GM21515 (cell line): Measurements from ENCODE around the gene MIPOL1.
"Not testable (repeated sequence)": the region's sequence is repeated elsewhere in the genome, so short reads cannot be mapped to it uniquely, and the experiment has no call there.

Experiments used
- ATAC-seq: cut with Tn5 transposase; IDR thresholded peaks from one replicate; pipeline ENCODE4 v1.9.1; 2021; ENCODE audit not compliant: unreplicated experiment

MIPOL1 gene

GRCh38 chr14:37384870-37385596 is 187.3 kb downstream of the MIPOL1 start:
- no peak for ATAC-seq

GRCh38 chr14:37397157-37397940 is 199.6 kb downstream of the MIPOL1 start:
- ATAC-seq = not testable (repeated sequence)

- ATAC-seq = no peak
Observed at GRCh38 chr14:37397941-37398215, 200.1 kb downstream of the MIPOL1 start.

GRCh38 chr14:37399517-37399916 is 201.8 kb downstream of the MIPOL1 start:
- no peak for ATAC-seq

- ATAC-seq = no peak
Observed at GRCh38 chr14:37401093-37401492, 203.4 kb downstream of the MIPOL1 start.

DNA sequence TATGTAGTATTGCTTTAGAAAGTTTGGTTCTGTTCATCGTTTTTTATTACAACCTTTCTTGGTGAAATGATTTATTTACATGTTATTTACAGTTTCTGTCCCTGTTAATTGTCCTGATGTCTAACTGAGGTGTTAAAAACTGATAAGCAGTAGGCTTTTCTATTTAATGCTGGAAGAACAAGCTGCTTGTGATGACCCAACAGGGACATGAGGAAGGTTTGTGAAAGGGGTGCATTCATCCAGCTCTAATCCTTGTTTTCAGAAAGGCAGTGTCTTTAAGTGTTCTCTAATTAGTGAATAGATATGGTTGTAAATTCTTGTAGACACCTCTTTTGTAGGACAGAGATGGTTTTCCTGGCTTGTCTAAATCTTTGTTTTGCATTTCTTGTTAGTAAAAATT is 205.9 kb downstream of the MIPOL1 start:
- ATAC-seq = no peak

DNA sequence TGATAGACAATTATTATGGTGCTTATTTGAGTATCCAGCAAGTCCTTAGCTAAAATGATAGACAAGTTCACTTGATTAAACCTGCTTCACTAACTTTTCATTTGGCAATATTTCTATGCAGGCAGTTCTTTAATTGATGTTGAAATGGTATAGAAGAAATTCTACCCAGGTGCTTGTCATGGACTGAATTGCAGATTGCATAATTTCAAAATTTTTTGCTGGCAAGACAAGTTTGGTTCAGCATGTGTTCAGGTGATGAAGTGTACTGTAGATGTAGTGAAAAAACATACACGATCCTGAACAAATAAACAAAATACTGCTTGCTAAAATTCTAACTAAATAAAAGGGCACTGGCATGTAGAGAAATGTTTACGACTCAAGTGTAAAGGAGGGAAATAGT is 208.4 kb downstream of the MIPOL1 start:
- no peak for ATAC-seq

DNA sequence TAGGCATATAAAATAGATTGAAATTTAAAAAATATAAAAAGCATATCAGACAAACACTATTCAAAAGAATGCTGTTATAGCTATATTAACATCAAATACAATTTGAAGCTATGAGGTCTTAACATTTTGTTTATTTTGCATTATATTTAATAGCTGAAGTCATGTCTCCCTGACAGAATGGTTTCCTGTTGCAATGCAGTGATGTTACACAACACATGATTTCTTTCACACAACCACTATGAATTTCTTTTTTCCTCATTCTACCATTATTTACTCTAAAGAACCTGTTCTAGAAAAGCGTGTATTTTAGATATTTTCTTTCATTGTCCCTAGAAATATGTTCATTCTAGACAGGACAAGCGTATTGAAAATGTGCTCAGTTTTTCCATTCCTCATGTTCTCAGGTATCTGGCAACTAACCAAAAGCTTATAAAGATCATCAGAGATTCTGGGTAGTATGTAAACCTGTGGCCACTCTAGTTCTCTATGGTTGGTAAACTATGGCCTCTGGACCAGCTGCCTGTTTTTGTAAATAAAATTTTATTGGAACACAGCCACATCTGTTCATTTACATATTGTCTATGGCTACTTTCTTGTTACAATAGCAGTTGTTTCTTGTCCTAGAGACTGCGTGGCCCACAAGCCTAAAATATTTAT is 213.5 kb downstream of the MIPOL1 start:
- ATAC-seq = no peak

DNA sequence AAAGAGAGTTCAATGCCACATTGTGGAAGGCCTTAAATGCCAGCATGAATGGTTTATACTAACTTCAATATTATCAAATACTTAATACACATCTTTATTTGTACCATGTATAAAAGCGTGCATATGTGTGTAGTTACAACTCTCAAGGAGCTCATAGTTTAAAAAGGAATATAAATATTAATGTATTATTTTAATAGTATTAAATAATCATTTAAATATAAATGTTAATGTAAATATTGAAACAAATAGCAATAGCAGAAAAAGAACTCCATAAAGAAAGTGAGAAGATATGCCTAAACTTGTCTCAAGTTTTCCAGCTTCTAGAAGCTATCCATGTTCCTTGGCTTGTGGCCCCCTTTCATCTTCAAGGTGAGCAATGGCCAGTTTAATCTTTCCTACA is 215.3 kb downstream of the MIPOL1 start:
- ATAC-seq = no peak

GRCh38 chr14:37413504-37414003 is 215.8 kb downstream of the MIPOL1 start:
- ATAC-seq = no peak

GRCh38 chr14:37416264-37416663 is 218.5 kb downstream of the MIPOL1 start:
- ATAC-seq = no peak

DNA sequence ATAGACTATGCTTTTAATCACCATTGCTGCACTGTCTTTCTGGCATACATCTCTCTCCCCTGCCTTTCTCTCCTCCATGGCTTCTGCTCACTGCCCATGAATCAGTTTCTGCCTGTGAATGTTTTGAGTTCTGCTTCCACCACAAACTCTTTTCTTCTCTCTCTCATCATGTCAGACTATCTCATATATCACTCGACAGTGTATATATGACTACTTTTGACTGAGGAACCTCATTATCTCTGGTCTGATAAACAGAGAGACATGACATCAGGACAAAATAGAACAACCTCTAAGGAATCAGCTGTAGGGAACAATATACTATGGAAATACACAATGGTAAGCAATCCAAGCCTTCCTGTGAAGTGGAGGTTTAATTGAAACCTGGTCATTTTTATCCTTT is 219.4 kb downstream of the MIPOL1 start:
- ATAC-seq = no peak

DNA sequence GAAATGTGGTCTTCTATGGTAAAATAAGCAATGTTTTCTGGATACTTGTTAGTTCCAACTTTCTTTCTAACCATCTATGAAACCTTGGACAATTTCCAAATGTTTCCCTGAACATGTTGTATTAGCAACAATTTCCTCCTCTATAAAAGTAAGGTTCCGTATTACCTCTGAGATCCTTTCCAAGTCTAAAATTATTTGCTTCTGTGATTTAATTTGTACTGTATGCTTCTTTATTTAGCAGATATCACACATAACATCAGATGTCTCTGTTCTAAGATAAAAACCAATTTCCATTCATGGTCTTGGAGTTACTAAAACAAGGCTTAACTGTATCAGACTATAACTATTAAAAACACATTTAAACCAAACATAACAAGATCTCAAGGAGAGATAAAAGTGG is 220.1 kb downstream of the MIPOL1 start:
- no peak for ATAC-seq

GRCh38 chr14:37420622-37421021 is 222.9 kb downstream of the MIPOL1 start:
- no peak for ATAC-seq

DNA sequence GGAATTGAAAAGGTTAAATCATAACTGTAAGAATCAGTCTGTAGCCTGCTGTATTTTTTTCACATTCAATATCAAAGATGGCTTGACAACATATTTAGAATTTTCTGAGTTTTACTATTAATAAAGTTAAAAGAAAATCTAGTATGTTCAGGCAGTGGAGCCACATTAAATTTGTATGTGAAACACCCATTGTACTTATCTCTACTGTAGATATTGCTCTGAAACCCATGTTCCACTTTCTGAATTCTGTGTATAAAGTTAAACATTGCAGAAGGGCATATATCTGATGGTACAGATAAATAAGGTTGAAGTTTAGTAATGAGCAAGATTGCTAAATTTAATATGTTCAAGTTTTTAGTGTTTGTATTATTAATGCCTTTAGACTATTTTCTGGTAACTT is 224.6 kb downstream of the MIPOL1 start:
- ATAC-seq = no peak

GRCh38 chr14:37422748-37423147 is 225.0 kb downstream of the MIPOL1 start:
- no peak for ATAC-seq

- no peak for ATAC-seq
Observed at GRCh38 chr14:37428954-37429353, 231.2 kb downstream of the MIPOL1 start.

GRCh38 chr14:37429618-37430017 is 231.9 kb downstream of the MIPOL1 start:
- ATAC-seq = no peak

DNA sequence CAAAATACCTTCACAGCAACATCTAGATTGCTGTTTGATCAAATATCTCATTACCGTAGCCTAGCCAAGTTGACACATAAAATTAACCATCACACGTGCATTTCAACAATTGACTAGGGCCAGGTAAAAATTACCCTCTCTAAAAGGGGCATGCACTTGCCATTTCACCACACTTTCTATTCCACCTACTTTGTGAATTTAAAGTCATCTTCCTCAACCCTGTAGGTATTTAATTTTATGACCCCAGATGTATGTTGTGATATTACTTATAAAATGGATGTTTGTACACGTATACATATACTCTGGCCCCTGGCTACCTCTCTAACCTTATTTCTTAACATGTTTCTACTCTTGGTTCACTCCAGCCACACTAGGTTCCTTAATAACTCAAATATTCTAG is 237.1 kb downstream of the MIPOL1 start:
- no peak for ATAC-seq

DNA sequence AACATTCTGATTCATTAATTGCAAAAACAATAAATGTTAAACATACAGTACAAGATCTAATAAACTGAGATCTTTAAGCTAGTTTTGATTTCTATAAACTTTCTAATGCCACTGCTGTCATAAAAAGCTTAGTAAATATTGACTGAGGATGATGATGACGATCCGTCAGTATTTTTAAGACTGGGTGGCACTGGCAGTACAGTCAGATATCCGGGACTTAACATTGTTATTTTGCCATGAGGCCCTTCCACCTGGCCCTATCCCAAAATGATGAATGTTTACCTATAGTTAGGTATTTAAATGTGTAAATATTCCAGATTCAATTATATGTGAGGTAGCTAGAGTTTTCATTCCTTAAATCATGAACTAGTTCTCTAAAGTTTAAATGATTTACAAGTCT is 238.8 kb downstream of the MIPOL1 start:
- ATAC-seq = no peak

DNA sequence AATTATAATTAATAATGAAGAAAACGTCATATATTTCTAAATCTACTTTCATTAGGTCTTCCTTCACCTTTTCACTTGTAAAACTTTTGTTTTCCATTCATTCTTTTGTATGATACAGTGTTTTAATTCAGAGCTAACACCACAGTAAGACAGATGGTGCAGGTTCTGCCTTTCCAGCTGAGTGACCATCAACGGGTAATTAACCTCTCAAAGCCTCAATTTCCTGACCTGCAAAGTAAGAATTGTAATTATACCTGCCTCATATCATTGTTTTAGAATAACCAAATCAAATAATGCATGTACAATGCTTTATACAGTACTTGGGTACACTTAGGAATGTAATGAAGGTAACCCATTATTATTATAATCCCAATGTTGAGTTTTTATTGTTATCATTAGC is 239.8 kb downstream of the MIPOL1 start:
- ATAC-seq = no peak

DNA sequence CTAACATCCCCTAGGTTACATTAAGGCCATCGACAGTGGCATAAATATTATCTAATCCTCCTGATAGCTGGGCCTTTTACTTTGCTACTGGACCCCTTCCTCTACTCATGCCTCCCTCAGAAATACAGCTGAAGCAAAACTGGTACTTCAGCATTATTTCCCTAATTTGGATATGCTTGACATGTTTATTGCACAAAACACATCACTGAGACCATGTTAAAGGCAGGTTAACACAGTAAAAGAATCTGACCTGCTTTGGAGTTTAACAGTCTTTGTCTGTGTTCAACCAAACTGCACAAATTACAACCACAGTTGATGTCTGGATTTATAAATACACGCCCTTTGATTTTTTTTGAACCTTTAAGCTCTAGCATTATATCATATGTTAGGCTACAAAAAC is 240.7 kb downstream of the MIPOL1 start:
- ATAC-seq = no peak
